H1 (cell line): ENCODE measurements around the gene DLX5. TPM values are rescaled to one million over a fixed set of nuclear protein-coding genes. Genes with fewer than 3 reads are reported as not detected.

Experiments
- CTCF ChIA-PET: fragments of 300-600 bp; sonication (Branson Sonifier 250); formaldehyde crosslinking; loops from one replicate; lab custom pipeline; 2021; ENCODE audit not compliant: partially characterized antibody; lab: Charles Lee
- POLR2A ChIA-PET: fragments of 300-600 bp; sonication (Branson Sonifier 250); formaldehyde crosslinking; loops from one replicate; lab custom pipeline; 2021; ENCODE audit warnings: inconsistent platforms; ENCODE audit not compliant: partially characterized antibody; lab: Charles Lee
- DNase-seq, 2 experiments: peaks; one replicate each; pipeline versions ENCODE4 v3.0.0 to v3.0.0-alpha.2; 2010 to 2022; ENCODE audit warnings: low spot score in 2 of 2, low read depth in 1 of 2, mixed read lengths in 1 of 2
- FAIRE-seq: peaks from 2 replicates; lab custom pipeline; 2011; peaks lifted over from hg19 to GRCh38; lab: Jason Lieb, UNC
- H2AFZ ChIP-seq: 2 replicates; pipeline ENCODE4 v1.8.1; 2012; ENCODE audit warnings: low read length, inconsistent platforms
- H2AK5ac ChIP-seq: 2 replicates; pipeline ENCODE4 v1.6.1; 2013; ENCODE audit warnings: low read depth, low read length
- H2BK120ac ChIP-seq: replicated peaks from 2 replicates; pipeline ENCODE3; 2013; ENCODE audit warnings: low read depth, low read length, inconsistent platforms
- H2BK12ac ChIP-seq: 2 replicates; pipeline ENCODE4 v1.6.1; 2013; ENCODE audit warnings: low read depth, low read length
- H2BK15ac ChIP-seq: 2 replicates; pipeline ENCODE4 v1.6.1; 2013; ENCODE audit warnings: low read length
- H2BK20ac ChIP-seq: 2 replicates; pipeline ENCODE4 v1.6.1; 2013; ENCODE audit warnings: low read length
- H2BK5ac ChIP-seq: 2 replicates; pipeline ENCODE4 v1.6.1; 2013; ENCODE audit warnings: low read depth, low read length
- H3K14ac ChIP-seq: 2 replicates; pipeline ENCODE4 v1.6.1; 2013; ENCODE audit warnings: inconsistent platforms; ENCODE audit not compliant: insufficient read length
- H3K18ac ChIP-seq: 2 replicates; pipeline ENCODE4 v1.6.1; 2013; ENCODE audit warnings: low read length; ENCODE audit errors: extremely low read depth
- H3K23ac ChIP-seq: 2 replicates; pipeline ENCODE4 v1.6.1; 2013; ENCODE audit warnings: inconsistent platforms; ENCODE audit not compliant: insufficient read length
- H3K23me2 ChIP-seq: 2 replicates; pipeline ENCODE4 v1.6.1; 2013; ENCODE audit warnings: low read depth, low read length
- H3K27ac ChIP-seq: 2 replicates; pipeline ENCODE4 v1.6.1; 2011; ENCODE audit warnings: low read depth, low read length, inconsistent platforms
- H3K27me3 ChIP-seq, 4 experiments: replicated peaks in 1 of 4; 1 replicate in 1 of 4; 2 replicates in 3 of 4; pipeline versions ENCODE4 v1.6.1 to v1.8.1; 2011 to 2013; ENCODE audit warnings: low read length in 3 of 4, mild to moderate bottlenecking in 3 of 4, inconsistent platforms in 2 of 4, mixed read lengths in 2 of 4, moderate library complexity in 1 of 4; ENCODE audit not compliant: control insufficient read depth in 3 of 4, insufficient read depth in 3 of 4; ENCODE audit errors: extremely low read depth in 1 of 4
- H3K36me3 ChIP-seq, 4 experiments: 2 replicates each; pipeline versions ENCODE4 v1.6.1 to v1.8.1; 2011 to 2013; ENCODE audit warnings: mild to moderate bottlenecking in 4 of 4, low read length in 3 of 4, moderate library complexity in 2 of 4, control low read depth in 1 of 4, inconsistent platforms in 1 of 4; ENCODE audit not compliant: insufficient read depth in 4 of 4, control insufficient read depth in 2 of 4
- H3K4ac ChIP-seq: replicated peaks from 2 replicates; pipeline ENCODE3; 2013; ENCODE audit warnings: low read length, low read depth, mixed read lengths, inconsistent platforms; ENCODE audit not compliant: insufficient read length
- H3K4me1 ChIP-seq, 4 experiments: replicated peaks in 1 of 4; 1 replicate in 1 of 4; 2 replicates in 3 of 4; pipeline versions ENCODE4 v1.6.1 to v1.8.1; 2011 to 2013; ENCODE audit warnings: low read length in 3 of 4, inconsistent platforms in 2 of 4, mixed read lengths in 1 of 4; ENCODE audit not compliant: insufficient read depth in 4 of 4, control insufficient read depth in 3 of 4
- H3K4me2 ChIP-seq, 2 experiments: 2 replicates each; pipeline versions ENCODE4 v1.6.1 to v1.8.1; 2011 to 2013; ENCODE audit warnings: low read depth in 2 of 2, low read length in 2 of 2, control low read depth in 1 of 2, inconsistent platforms in 1 of 2, mild to moderate bottlenecking in 1 of 2; ENCODE audit not compliant: insufficient read depth in 1 of 2
- H3K4me3 ChIP-seq, 4 experiments: fragments of 200-600, 300-600 bp in 1 of 4; sonication (generic), shearing (Covaris generic), sonication (Bioruptor Twin) in 1 of 4; 2 replicates each; pipeline versions ENCODE4 v1.5.1 to v1.8.1; 2011 to 2016; ENCODE audit warnings: low read length in 4 of 4, low read depth in 3 of 4, control low read depth in 2 of 4, inconsistent platforms in 2 of 4, mild to moderate bottlenecking in 2 of 4, mixed read lengths in 1 of 4, moderate library complexity in 1 of 4; ENCODE audit not compliant: insufficient read depth in 2 of 4; ENCODE audit errors: extremely low read depth in 1 of 4
- H3K56ac ChIP-seq: replicated peaks from 2 replicates; pipeline ENCODE3; 2013; ENCODE audit warnings: low read depth, mild to moderate bottlenecking, mixed read lengths, low read length, inconsistent platforms; ENCODE audit not compliant: insufficient read length
- H3K79me1 ChIP-seq: 2 replicates; pipeline ENCODE4 v1.6.1; 2013; ENCODE audit warnings: low read depth, low read length, control low read depth
- H3K79me2 ChIP-seq, 2 experiments: 2 replicates each; pipeline versions ENCODE4 v1.6.1 to v1.8.1; 2012 to 2013; ENCODE audit warnings: low read length in 2 of 2, mild to moderate bottlenecking in 2 of 2, inconsistent platforms in 1 of 2; ENCODE audit not compliant: insufficient read depth in 2 of 2, control insufficient read depth in 1 of 2
- H3K9ac ChIP-seq, 4 experiments: replicated peaks in 1 of 4; 1 replicate in 1 of 4; 2 replicates in 3 of 4; pipeline versions ENCODE4 v1.6.1 to v1.8.1; 2011 to 2013; ENCODE audit warnings: low read depth in 3 of 4, low read length in 3 of 4, control low read depth in 2 of 4, mild to moderate bottlenecking in 2 of 4, moderate library complexity in 2 of 4, inconsistent platforms in 1 of 4; ENCODE audit errors: extremely low read depth in 1 of 4
- H3K9me3 ChIP-seq, 2 experiments: 2 replicates each; pipeline versions ENCODE4 v1.6.1 to v1.8.1; 2012 to 2013; ENCODE audit warnings: mild to moderate bottlenecking in 2 of 2, moderate library complexity in 2 of 2, control low read depth in 1 of 2, inconsistent platforms in 1 of 2, low read depth in 1 of 2, low read length in 1 of 2, mixed read lengths in 1 of 2; ENCODE audit not compliant: insufficient read depth in 2 of 2
- H4K20me1 ChIP-seq, 2 experiments: replicated peaks in 1 of 2; 2 replicates each; pipeline versions ENCODE3 to v1.8.1; 2011 to 2013; ENCODE audit warnings: inconsistent platforms in 2 of 2, low read length in 2 of 2, mild to moderate bottlenecking in 1 of 2; ENCODE audit not compliant: insufficient read depth in 2 of 2, control insufficient read depth in 1 of 2
- H4K5ac ChIP-seq: 2 replicates; pipeline ENCODE4 v1.6.1; 2013; ENCODE audit warnings: low read length, low read depth, mixed read lengths, inconsistent platforms; ENCODE audit not compliant: insufficient read length
- H4K8ac ChIP-seq: 2 replicates; pipeline ENCODE4 v1.8.0; 2013; ENCODE audit warnings: mild to moderate bottlenecking, moderate library complexity, low read length, inconsistent platforms; ENCODE audit not compliant: insufficient read depth; ENCODE audit errors: extremely low read depth
- H4K91ac ChIP-seq: replicated peaks from 2 replicates; pipeline ENCODE3; 2013; ENCODE audit warnings: low read length, mixed read lengths, inconsistent platforms; ENCODE audit not compliant: insufficient read length
- CBX8 ChIP-seq: fragments of 300-800, 300-1000 bp; sonication (generic); IDR thresholded peaks from 2 replicates; pipeline ENCODE4 v1.7.1; 2016; ENCODE audit warnings: low read depth, low read length, borderline replicate concordance
- EZH2 ChIP-seq: fragments of 200-600 bp; sonication (generic); IDR thresholded peaks from 2 replicates; pipeline ENCODE4 v1.7.1; 2012; ENCODE audit warnings: low read depth, mild to moderate bottlenecking, moderate library complexity, low read length, inconsistent platforms; ENCODE audit not compliant: severe bottlenecking
- KDM5A ChIP-seq: fragments of 200-600 bp; IDR thresholded peaks from 2 replicates; pipeline ENCODE4 v1.7.1; 2012; ENCODE audit warnings: mild to moderate bottlenecking, low read length, inconsistent platforms, mixed read lengths
- TBP ChIP-seq: IDR thresholded peaks from 2 replicates; pipeline ENCODE4 v1.6.1; 2011; ENCODE audit warnings: low read depth, low read length, improper control_type of control experiment
- WGBS, 2 experiments: shearing (Covaris generic) in 1 of 2; methylation state at CpG; one replicate each; pipeline versions ENCODE4 v1.1.6 to v1.1.7; 2013 to 2015; ENCODE audit warnings: low lambda C conversion rate in 2 of 2, mixed read lengths in 2 of 2, inconsistent platforms in 1 of 2, low coverage in 1 of 2, missing lambda C conversion rate in 1 of 2; ENCODE audit not compliant: insufficient replicate concordance in 2 of 2, insufficient coverage in 1 of 2, insufficient read length in 1 of 2; ENCODE audit errors: extremely low coverage in 1 of 2, missing lambda C conversion rate in 1 of 2; 5-methylcytosine and 5-hydroxymethylcytosine counted together
- polyA plus RNA-seq, 7 experiments: library from polyadenylated mRNA; depleted of rRNA in 3 of 7; stranded (reverse) in 5 of 7; unstranded in 2 of 7; fragments of >200 nt in 5 of 7; fragments of 200-250 nt in 2 of 7; gene quantifications; 1 replicate in 5 of 7; 2 replicates in 1 of 7; 4 replicates in 1 of 7; pipeline versions ENCODE4 v1.2.1 to v1.2.3, GENCODE V29; 2011 to 2013; ENCODE audit warnings: missing spikeins in 2 of 7, mixed read lengths in 2 of 7
- total RNA-seq: library from RNA; stranded (reverse); fragmentation: NEBNext Ultra II Directional; extraction: Animal tissue kit (Norgen Biotek cat#: 25700); gene quantifications from 2 replicates; pipeline ENCODE4 v1.2.1, GENCODE V29; 2021

The DLX5 gene
- total and polyA plus RNA-seq, 2 of the 8 experiments (the other 6 are each of a cell fraction or from before 2014, with no cell fraction given) = not detected

DNA sequence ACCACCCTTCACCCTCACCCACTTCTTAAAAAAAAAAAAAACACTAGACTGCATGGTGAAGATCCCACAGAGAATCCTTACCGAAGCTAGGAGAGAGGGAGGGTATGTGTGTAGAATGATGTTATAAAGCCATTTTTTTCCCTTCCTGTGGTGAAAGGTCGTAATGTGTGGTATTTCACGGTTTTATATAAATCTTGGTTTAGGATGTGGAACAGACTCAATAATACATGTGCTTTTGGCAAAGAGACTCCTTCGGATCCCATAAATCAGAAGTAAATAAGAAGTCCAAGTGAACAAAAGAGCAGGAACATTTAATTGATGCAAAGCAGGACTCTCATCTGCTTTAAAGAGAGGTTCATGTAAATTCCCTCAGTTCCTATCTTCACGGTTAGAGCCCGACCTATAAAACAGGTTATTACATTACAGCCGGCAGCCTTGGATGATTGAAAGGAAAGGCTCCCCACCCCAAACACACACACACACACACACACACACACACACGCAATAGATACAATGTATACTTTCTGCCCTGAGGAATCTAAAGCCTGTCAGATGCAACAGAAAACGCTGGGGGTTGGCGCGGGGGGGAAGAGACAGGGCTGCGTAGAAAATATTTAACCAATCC, 8.8 kb downstream of the DLX5 start:
- Histone ChIP-seq H2AFZ (no peak overlapping the region), H3K9ac (no peak overlapping the region), H3K27me3 (peaks cover 94 to 100% (median 99%) of the 10 kb centered on the region in 4 experiments), H3K79me2 (no peaks in the 10 kb centered on the region), H3K56ac (no peak overlapping the region), H2BK120ac (no peak overlapping the region), H2BK15ac (no peak overlapping the region), H3K9me3 (no peaks in the 10 kb centered on the region), H3K4ac (no peak overlapping the region), H3K27ac (no peak overlapping the region), H3K36me3 (no peaks in the 10 kb centered on the region), H2BK20ac (no peak overlapping the region), H3K4me3 (peak overlapping the region in 2 of 4 experiments; percentile 14 to 52; a peak in 4 of 8 replicates), H4K5ac (no peak overlapping the region), H3K23me2 (peaks cover 4% of the 10 kb centered on the region; the same call in 1 of the 2 replicates), H4K8ac (no peak overlapping the region), H2BK12ac (no peak overlapping the region), H3K4me1 (peaks cover 0 to 20% (median 10%) of the 10 kb centered on the region in 4 experiments; a peak in 5 of 7 replicates), H3K79me1 (no peaks in the 10 kb centered on the region), H3K23ac (no peak overlapping the region), H3K14ac (no peak overlapping the region), H3K18ac (no peak overlapping the region), H4K20me1 (peaks cover 30 to 36% of the 10 kb centered on the region in 2 experiments), H4K91ac (no peak overlapping the region), H3K4me2 (peak overlapping the region; percentile 79; a peak in 3 of 4 replicates), H2BK5ac (no peak overlapping the region), H2AK5ac (no peak overlapping the region)
- ChIA-PET POLR2A (interaction anchor here (1.0 to 2.3 kb wide), 8 partner anchors 9 to 26 kb away, joined by 3 to 10 read pairs (median 4); partner anchors contain the start of gene DLX6), CTCF (interaction anchor here (0.7 to 10.2 kb wide), 6 partner anchors 9 to 88 kb away, joined by 3 to 150 read pairs (median 10); partner anchors contain the start of genes DLX5 and DLX6)
- no peak for DNase-seq
- WGBS, 2 experiments = 18% methylated on average over 12 of the region's 12 CpGs; no CpG with 5 or more reads in 1 of the 2 experiments
- FAIRE-seq = no peak
- TF ChIP-seq EZH2 (peak; percentile 16), TBP (no peak), KDM5A (no peak), CBX8 (peak; percentile 76; the same call in 1 of the 2 replicates)
